Upper lobe of right lung (tissue), 1 donor: Measurements from ENCODE around the gene PEAK1. TPM values are rescaled to one million over a fixed set of nuclear protein-coding genes. Genes with fewer than 3 reads are reported as not detected.

ENCODE experiments used
- ATAC-seq: fragments of 200-7000 bp; cut with Tn5 transposase; one replicate; pipeline ENCODE4 v1.9.1; 2020; ENCODE audit warnings: mild to moderate bottlenecking, moderate library complexity
- DNase-seq: peaks from one replicate; pipeline ENCODE4 v3.0.0-alpha.2; 2020
- H3K27ac ChIP-seq: fragments of 200-600 bp; one replicate; pipeline ENCODE4 v1.8.0; 2022
- H3K27me3 ChIP-seq: fragments of 200-600 bp; one replicate; pipeline ENCODE4 v1.8.0; 2022; ENCODE audit warnings: mild to moderate bottlenecking
- H3K36me3 ChIP-seq: fragments of 200-600 bp; one replicate; pipeline ENCODE4 v1.8.0; 2022
- H3K4me1 ChIP-seq: fragments of 200-600 bp; one replicate; pipeline ENCODE4 v1.8.0; 2022
- H3K4me3 ChIP-seq: fragments of 200-600 bp; one replicate; pipeline ENCODE4 v1.8.0; 2022; ENCODE audit warnings: mild to moderate bottlenecking
- H3K9me3 ChIP-seq: fragments of 200-600 bp; one replicate; pipeline ENCODE4 v1.8.0; 2022
- CTCF ChIP-seq: fragments of 200-600 bp; IDR thresholded peaks from one replicate; pipeline ENCODE4 v1.8.0; 2022; ENCODE audit warnings: antibody characterized with exemption
- intact Hi-C: fragments of 100-400 bp; cut with DNase I; formaldehyde crosslinking; loops from one replicate; pipeline ENCODE4 v1.11.0; 2022
- total RNA-seq: library from RNA; stranded (reverse); fragmentation: NEBNext Ultra II Directional; extraction: Animal tissue kit (Norgen Biotek cat#: 25700); gene quantifications from one replicate; pipeline ENCODE4 v1.2.1, GENCODE V29; 2021
- donor health status: DM: no; HTN: yes; CAD: no; lungs with severe emphysema.

The PEAK1 gene
- total RNA-seq, 1 donor from 2014 or later, result 139 TPM

GRCh38 chr15:77081971-77082370, 337.9 kb downstream of the PEAK1 start:
- Histone ChIP-seq H3K36me3 (no peaks in the 10 kb centered on the region), H3K9me3 (no peaks in the 10 kb centered on the region), H3K4me1 (peaks cover 8% of the 10 kb centered on the region), H3K27me3 (no peaks in the 10 kb centered on the region), H3K27ac (no peak overlapping the region), H3K4me3 (no peak overlapping the region)
- DNase-seq (no peak), ATAC-seq (no peak)
- TF ChIP-seq CTCF, result no peak
- intact Hi-C loops, result no loop called here

GRCh38 chr15:77076323-77076915, 343.5 kb downstream of the PEAK1 start:
- no peak for ATAC-seq
- Histone ChIP-seq H3K4me1 (no peaks in the 10 kb centered on the region), H3K36me3 (no peaks in the 10 kb centered on the region), H3K27me3 (no peaks in the 10 kb centered on the region), H3K4me3 (no peak overlapping the region), H3K9me3 (no peaks in the 10 kb centered on the region), H3K27ac (no peak overlapping the region)
- no peak for TF ChIP-seq CTCF
- intact Hi-C loops, result no loop called here
- no peak for DNase-seq

GRCh38 chr15:77075528-77075927, 344.4 kb downstream of the PEAK1 start:
- DNase-seq, result no peak
- no peaks in the 10 kb centered on the region for H3K9me3 ChIP-seq
- ATAC-seq, result no peak
- no peaks in the 10 kb centered on the region for H3K27me3 ChIP-seq
- H3K27ac ChIP-seq, result no peak overlapping the region
- intact Hi-C loops, result no loop called here
- no peaks in the 10 kb centered on the region for H3K36me3 ChIP-seq
- no peak overlapping the region for H3K4me3 ChIP-seq
- TF ChIP-seq CTCF, result no peak
- H3K4me1 ChIP-seq, result no peaks in the 10 kb centered on the region

- no peak for TF ChIP-seq CTCF
- no peak for DNase-seq
These were observed 345.6 kb downstream of the PEAK1 start for GRCh38 chr15:77074350-77074749.

GRCh38 chr15:77071305-77072223, 348.3 kb downstream of the PEAK1 start:
- H3K4me3 ChIP-seq, result peak overlapping the region; percentile 81
- TF ChIP-seq CTCF, result no peak
- H3K27me3 ChIP-seq, result no peaks in the 10 kb centered on the region
- intact Hi-C loops, result no loop called here
- ATAC-seq (no peak), DNase-seq (no peak)
- no peaks in the 10 kb centered on the region for H3K9me3 ChIP-seq
- H3K36me3 ChIP-seq, result no peaks in the 10 kb centered on the region
- H3K4me1 ChIP-seq, result peaks cover 30% of the 10 kb centered on the region
- peak overlapping the region; percentile 92 for H3K27ac ChIP-seq

More at GRCh38 chr15:77074350-77074749, 345.6 kb downstream of the PEAK1 start:
- Histone ChIP-seq H3K4me3 (no peak overlapping the region), H3K36me3 (no peaks in the 10 kb centered on the region), H3K4me1 (peaks cover 6% of the 10 kb centered on the region), H3K27me3 (no peaks in the 10 kb centered on the region), H3K9me3 (no peaks in the 10 kb centered on the region), H3K27ac (no peak overlapping the region)
- intact Hi-C loops, result no loop called here
- no peak for ATAC-seq
